BLaER1 (cell line): ENCODE results near the gene DCN.

Experiments used
- H3K27ac ChIP-seq: shearing (Covaris generic); formaldehyde crosslinking; 2 replicates; pipeline ENCODE4 v1.8.1; 2022
- H3K27me3 ChIP-seq: shearing (Covaris generic); formaldehyde crosslinking; 2 replicates; pipeline ENCODE4 v1.8.1; 2022
- H3K36me3 ChIP-seq: shearing (Covaris generic); formaldehyde crosslinking; 2 replicates; pipeline ENCODE4 v1.8.1; 2022
- H3K4me1 ChIP-seq: shearing (Covaris generic); formaldehyde crosslinking; 2 replicates; pipeline ENCODE4 v1.8.1; 2022
- H3K4me2 ChIP-seq: shearing (Covaris generic); formaldehyde crosslinking; 2 replicates; pipeline ENCODE4 v1.8.1; 2022
- H3K4me3 ChIP-seq: shearing (Covaris generic); formaldehyde crosslinking; 2 replicates; pipeline ENCODE4 v1.8.1; 2022
- H3K9ac ChIP-seq: shearing (Covaris generic); formaldehyde crosslinking; 2 replicates; pipeline ENCODE4 v1.8.1; 2022
- H3K9me3 ChIP-seq: shearing (Covaris generic); formaldehyde crosslinking; 2 replicates; pipeline ENCODE4 v1.8.1; 2022
- H4K20me1 ChIP-seq: shearing (Covaris generic); formaldehyde crosslinking; 2 replicates; pipeline ENCODE4 v1.8.1; 2022
- Cebpa-rat ChIP-seq: shearing (Covaris generic); IDR thresholded peaks from 2 replicates; pipeline ENCODE4 v1.8.1; 2022

Gene DCN

DNA sequence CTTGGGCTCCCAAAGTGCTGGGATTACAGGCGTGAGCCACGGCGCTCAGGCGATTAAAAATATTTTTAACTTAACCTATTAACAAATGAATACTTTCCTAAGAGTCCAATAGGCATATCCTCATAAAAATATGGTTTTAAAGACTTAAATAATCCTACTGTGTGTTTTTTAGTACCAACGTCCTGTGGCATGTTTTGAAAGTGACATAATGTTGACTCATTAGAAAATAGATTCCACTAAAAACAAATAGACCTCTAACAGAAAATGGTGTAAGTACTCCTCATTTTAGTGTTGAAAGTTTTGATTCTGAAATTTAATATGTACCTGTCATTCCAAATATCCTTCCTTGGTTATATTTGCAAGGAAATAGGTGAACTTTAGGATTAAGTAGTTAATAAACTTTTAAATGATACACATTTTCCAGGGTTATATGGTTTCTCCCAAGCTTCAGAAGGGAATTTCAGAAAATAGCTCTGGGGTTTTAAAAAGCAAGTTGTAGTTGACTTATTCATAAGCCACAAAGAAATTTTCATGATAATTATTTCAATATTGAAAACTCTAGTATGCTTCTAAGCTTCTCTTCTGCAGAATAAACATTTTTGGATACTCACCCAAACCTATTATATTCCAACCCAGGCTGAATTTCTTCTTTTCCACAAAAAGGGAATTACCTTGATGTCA is 59.2 kb downstream of the DCN start:
- Histone ChIP-seq H3K27me3 (no peaks in the 10 kb centered on the region), H3K4me1 (no peaks in the 10 kb centered on the region), H3K4me2 (no peak overlapping the region), H3K9me3 (no peaks in the 10 kb centered on the region), H3K9ac (no peak overlapping the region), H3K27ac (no peak overlapping the region), H3K4me3 (no peak overlapping the region), H4K20me1 (no peaks in the 10 kb centered on the region), H3K36me3 (no peaks in the 10 kb centered on the region)
- no peak for TF ChIP-seq Cebpa-rat

DNA sequence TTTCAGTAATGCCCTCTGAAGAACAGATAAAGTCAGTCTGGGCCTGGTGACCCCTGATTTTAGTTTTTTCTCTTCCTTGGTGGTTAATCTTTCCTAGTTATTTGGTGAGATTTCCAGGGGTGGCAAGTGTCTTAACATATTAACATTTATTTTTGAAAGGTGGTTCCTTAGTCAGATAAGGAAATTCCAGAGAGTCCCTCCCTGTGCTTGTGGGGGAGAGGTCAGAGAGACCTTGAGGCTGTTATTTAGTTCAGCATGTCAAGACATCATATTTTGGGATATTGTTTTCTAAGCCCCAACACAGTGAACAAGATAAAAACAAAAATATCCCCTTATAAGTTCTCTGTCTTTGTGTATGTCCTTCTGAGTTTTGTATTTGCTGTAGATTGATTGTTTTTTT is 61.8 kb downstream of the DCN start:
- no peaks in the 10 kb centered on the region for H3K9me3 ChIP-seq
- H3K27ac ChIP-seq: no peak overlapping the region
- H3K9ac ChIP-seq: no peak overlapping the region
- H3K36me3 ChIP-seq: no peaks in the 10 kb centered on the region
- H3K4me1 ChIP-seq: no peaks in the 10 kb centered on the region
- TF ChIP-seq Cebpa-rat: no peak
- no peak overlapping the region for H3K4me2 ChIP-seq
- H3K27me3 ChIP-seq: no peaks in the 10 kb centered on the region
- no peaks in the 10 kb centered on the region for H4K20me1 ChIP-seq
- H3K4me3 ChIP-seq: no peak overlapping the region

GRCh38 chr12:91119089-91119488 is 63.5 kb downstream of the DCN start:
- Histone ChIP-seq H3K27me3 (no peaks in the 10 kb centered on the region), H4K20me1 (no peaks in the 10 kb centered on the region), H3K27ac (no peak overlapping the region), H3K4me2 (no peak overlapping the region), H3K9ac (no peak overlapping the region), H3K9me3 (no peaks in the 10 kb centered on the region), H3K4me1 (no peaks in the 10 kb centered on the region), H3K36me3 (no peaks in the 10 kb centered on the region), H3K4me3 (no peak overlapping the region)
- no peak for TF ChIP-seq Cebpa-rat

DNA sequence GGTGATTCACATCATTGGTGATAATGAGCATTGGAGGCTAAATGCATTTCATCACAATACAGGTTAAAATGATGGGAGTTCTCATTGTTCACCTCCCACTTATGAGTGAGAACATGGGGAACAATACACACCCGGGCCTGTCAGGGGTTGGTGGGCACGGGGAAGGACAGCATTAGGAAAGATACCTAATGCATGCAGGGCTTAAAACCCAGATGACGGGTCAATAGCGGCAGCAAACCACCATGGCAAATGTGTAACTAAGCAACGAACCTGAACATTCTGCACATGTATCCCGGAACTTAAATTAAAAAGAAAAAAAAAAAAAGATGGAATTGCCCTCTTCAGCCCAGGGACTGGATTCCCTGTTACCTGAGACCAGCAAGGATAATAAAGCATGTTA is 69.0 kb downstream of the DCN start:
- Histone ChIP-seq H3K4me1 (no peaks in the 10 kb centered on the region), H3K4me2 (no peak overlapping the region)

GRCh38 chr12:91111366-91112325 is 71.0 kb downstream of the DCN start, which contains the start of gene LUM:
LUM (minus strand) TSS chr12:91111494; CDS start chr12:91108979, 2,515 bp downstream.
- H3K4me3 ChIP-seq: no peak within 1 kb of the TSS
- H3K4me1 ChIP-seq: no peaks in the 10 kb centered on the region
- no peak within 1 kb of the TSS for H3K4me2 ChIP-seq
- H3K9ac ChIP-seq: no peak within 1 kb of the TSS
- no peaks in the 10 kb centered on the region for H4K20me1 ChIP-seq
- no peaks in the 10 kb centered on the region for H3K27me3 ChIP-seq
- H3K27ac ChIP-seq: no peak within 1 kb of the TSS
- no peaks in the 10 kb centered on the region for H3K9me3 ChIP-seq
- H3K36me3 ChIP-seq: no peaks in the 10 kb centered on the region
- TF ChIP-seq Cebpa-rat: no peak

More for the DNA sequence above, 69.0 kb downstream of the DCN start:
- no peaks in the 10 kb centered on the region for H4K20me1 ChIP-seq
- H3K9me3 ChIP-seq: no peaks in the 10 kb centered on the region
- H3K36me3 ChIP-seq: no peaks in the 10 kb centered on the region
- TF ChIP-seq Cebpa-rat: no peak
- H3K9ac ChIP-seq: no peak overlapping the region
- H3K4me3 ChIP-seq: no peak overlapping the region
- no peak overlapping the region for H3K27ac ChIP-seq
- H3K27me3 ChIP-seq: no peaks in the 10 kb centered on the region

DNA sequence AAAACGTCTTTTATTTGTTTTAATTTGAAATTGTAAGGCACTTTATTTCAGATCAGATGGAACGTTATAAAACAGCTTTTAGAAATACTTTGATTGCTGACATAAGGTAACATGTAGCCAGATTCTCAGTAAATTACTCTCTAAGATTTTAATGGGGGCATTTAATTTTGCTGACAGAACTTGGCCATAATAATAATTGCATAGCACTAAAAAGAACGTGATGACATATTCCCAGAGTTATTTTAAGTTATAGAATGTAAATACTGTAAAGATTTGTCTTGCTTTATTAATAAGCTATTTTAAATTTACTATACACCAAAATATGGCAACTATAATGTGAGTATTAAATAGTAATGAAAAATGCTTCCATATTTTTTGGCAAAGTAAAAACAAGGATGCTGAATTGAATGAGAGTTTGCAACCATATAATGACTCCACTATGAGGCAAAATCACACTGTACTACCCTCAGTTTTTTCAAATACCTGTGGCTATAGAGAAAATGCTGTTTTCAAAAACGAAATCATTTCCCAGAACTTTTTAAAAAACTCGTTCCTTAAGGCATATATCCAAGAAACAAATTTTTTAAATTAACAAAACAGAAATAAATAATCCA is 72.2 kb downstream of the DCN start:
- no peak overlapping the region for H3K4me2 ChIP-seq

GRCh38 chr12:91109581-91110310 is 72.9 kb downstream of the DCN start:
- H3K27ac ChIP-seq: no peak overlapping the region
- no peaks in the 10 kb centered on the region for H3K36me3 ChIP-seq
- TF ChIP-seq Cebpa-rat: no peak
- no peak overlapping the region for H3K4me2 ChIP-seq
- no peaks in the 10 kb centered on the region for H3K27me3 ChIP-seq
- H3K9me3 ChIP-seq: no peaks in the 10 kb centered on the region
- no peak overlapping the region for H3K4me3 ChIP-seq
- H3K9ac ChIP-seq: no peak overlapping the region
- no peaks in the 10 kb centered on the region for H4K20me1 ChIP-seq
- H3K4me1 ChIP-seq: no peaks in the 10 kb centered on the region

More for the DNA sequence above, 72.2 kb downstream of the DCN start:
- Histone ChIP-seq H4K20me1 (no peaks in the 10 kb centered on the region), H3K9me3 (no peaks in the 10 kb centered on the region), H3K4me3 (no peak overlapping the region), H3K36me3 (no peaks in the 10 kb centered on the region), H3K9ac (no peak overlapping the region), H3K27me3 (no peaks in the 10 kb centered on the region), H3K4me1 (no peaks in the 10 kb centered on the region), H3K27ac (no peak overlapping the region)
- TF ChIP-seq Cebpa-rat: no peak

- no peaks in the 10 kb centered on the region for H4K20me1 ChIP-seq
- no peak overlapping the region for H3K9ac ChIP-seq
- no peaks in the 10 kb centered on the region for H3K4me1 ChIP-seq
- no peaks in the 10 kb centered on the region for H3K9me3 ChIP-seq
- TF ChIP-seq Cebpa-rat: no peak
- no peak overlapping the region for H3K4me2 ChIP-seq
- H3K36me3 ChIP-seq: no peaks in the 10 kb centered on the region
- H3K27ac ChIP-seq: no peak overlapping the region
- no peaks in the 10 kb centered on the region for H3K27me3 ChIP-seq
- H3K4me3 ChIP-seq: no peak overlapping the region
These were observed 73.5 kb downstream of the DCN start for GRCh38 chr12:91109148-91109564.

GRCh38 chr12:91108196-91108755 is 74.3 kb downstream of the DCN start:
- H3K4me1 ChIP-seq: no peaks in the 10 kb centered on the region
- no peak for TF ChIP-seq Cebpa-rat
- no peaks in the 10 kb centered on the region for H3K36me3 ChIP-seq
- H4K20me1 ChIP-seq: no peaks in the 10 kb centered on the region
- H3K9me3 ChIP-seq: no peaks in the 10 kb centered on the region
- H3K9ac ChIP-seq: no peak overlapping the region
- no peak overlapping the region for H3K4me3 ChIP-seq
- H3K27me3 ChIP-seq: no peaks in the 10 kb centered on the region
- H3K4me2 ChIP-seq: no peak overlapping the region
- no peak overlapping the region for H3K27ac ChIP-seq
